Endothelial cell of umbilical vein (primary cell): ENCODE results near the gene ZBTB21. TPM values are rescaled to one million over a fixed set of nuclear protein-coding genes. Genes with fewer than 3 reads are reported as not detected.

Experiments used
- BruUV-seq: library from RNA; stranded (reverse); fragments of 400-500 nt; replicated peaks from 2 replicates; lab custom pipeline; 2021; lab: Mats Ljungman, UMichigan
- CTCF ChIA-PET: fragments of 300-600, 350-600 bp; sonication (Branson Sonifier 250); formaldehyde crosslinking; loops from one replicate; lab custom pipeline; 2021; ENCODE audit warnings: antibody characterized with exemption, inconsistent platforms; lab: Charles Lee
- POLR2A ChIA-PET: fragments of 300-600, 350-600 bp; sonication (Branson Sonifier 250); formaldehyde crosslinking; loops from one replicate; lab custom pipeline; 2021; ENCODE audit warnings: antibody characterized with exemption, inconsistent platforms; lab: Charles Lee
- DNase-seq: peaks from one replicate; pipeline ENCODE4 v3.0.0-alpha.2; 2011; ENCODE audit warnings: low read depth, low spot score
- FAIRE-seq: peaks from 2 replicates; lab custom pipeline; 2011; peaks lifted over from hg19 to GRCh38; lab: Jason Lieb, UNC
- H2AFZ ChIP-seq: 2 replicates; pipeline ENCODE4 v1.6.0; 2012; ENCODE audit warnings: low read depth, low read length, control low read depth, inconsistent platforms
- H3K27ac ChIP-seq: 2 replicates; pipeline ENCODE4 v1.5.1; 2011; ENCODE audit warnings: low read depth, mild to moderate bottlenecking, control low read depth, low read length, moderate library complexity; ENCODE audit not compliant: insufficient read depth
- H3K27me3 ChIP-seq, 2 experiments: 2 replicates each; pipeline versions ENCODE4 v1.6.0 to v1.6.1; 2011; ENCODE audit warnings: low read length in 2 of 2, mixed read lengths in 1 of 2; ENCODE audit not compliant: control insufficient read depth in 2 of 2, insufficient read depth in 2 of 2
- H3K36me3 ChIP-seq, 2 experiments: 2 replicates in 1 of 2; 3 replicates in 1 of 2; pipeline ENCODE4 v1.5.1; 2011; ENCODE audit warnings: low read length in 2 of 2, mild to moderate bottlenecking in 1 of 2, moderate library complexity in 1 of 2; ENCODE audit not compliant: control insufficient read depth in 2 of 2, insufficient read depth in 2 of 2; ENCODE audit errors: extremely low read depth in 1 of 2
- H3K4me1 ChIP-seq: 3 replicates; pipeline ENCODE4 v1.5.1; 2011; ENCODE audit warnings: mild to moderate bottlenecking, low read length; ENCODE audit not compliant: control insufficient read depth, insufficient read depth; ENCODE audit errors: extremely low read depth
- H3K4me2 ChIP-seq: 2 replicates; pipeline ENCODE4 v1.6.1; 2011; ENCODE audit warnings: low read length, control low read depth, mixed read lengths; ENCODE audit not compliant: insufficient read depth
- H3K4me3 ChIP-seq, 3 experiments: fragments of 200-600 bp in 1 of 3; sonication (generic), shearing (Covaris generic) in 1 of 3; replicated peaks in 1 of 3; 2 replicates each; pipeline ENCODE4 v1.5.1; 2011 to 2016; ENCODE audit warnings: control low read depth in 3 of 3, low read length in 3 of 3, mild to moderate bottlenecking in 2 of 3, inconsistent platforms in 1 of 3, low read depth in 1 of 3, moderate library complexity in 1 of 3; ENCODE audit not compliant: insufficient read depth in 1 of 3
- H3K79me2 ChIP-seq: 2 replicates; pipeline ENCODE4 v1.6.0; 2012; ENCODE audit warnings: low read length, inconsistent platforms; ENCODE audit not compliant: control insufficient read depth, insufficient read depth
- H3K9ac ChIP-seq: replicated peaks from 2 replicates; pipeline ENCODE3; 2011; ENCODE audit warnings: low read length, control low read depth; ENCODE audit not compliant: insufficient read depth; ENCODE audit errors: extremely low read depth
- H3K9me1 ChIP-seq: replicated peaks from 3 replicates; pipeline ENCODE4 v1.6.0; 2011; ENCODE audit warnings: mild to moderate bottlenecking, low read length; ENCODE audit not compliant: control insufficient read depth, insufficient read depth; ENCODE audit errors: extremely low read depth
- H3K9me3 ChIP-seq: replicated peaks from 2 replicates; pipeline ENCODE4 v1.5.1; 2012; ENCODE audit warnings: low read length, inconsistent platforms; ENCODE audit not compliant: control insufficient read depth, insufficient read depth
- H4K20me1 ChIP-seq: replicated peaks from 2 replicates; pipeline ENCODE3; 2011; ENCODE audit warnings: mild to moderate bottlenecking, low read length; ENCODE audit not compliant: control insufficient read depth, insufficient read depth; ENCODE audit errors: extremely low read depth
- CTCF ChIP-seq, 2 donors: IDR thresholded peaks; 1 replicate in 1 of 2; 2 replicates in 1 of 2; pipeline ENCODE4 v1.5.1; 2011; ENCODE audit warnings: low read length in 2 of 2, mild to moderate bottlenecking in 2 of 2, moderate library complexity in 2 of 2, control low read depth in 1 of 2, inconsistent platforms in 1 of 2, low read depth in 1 of 2; ENCODE audit not compliant: insufficient read depth in 1 of 2; ENCODE audit errors: extremely low read depth in 1 of 2
- FOS ChIP-seq: IDR thresholded peaks from 2 replicates; pipeline ENCODE4 v1.6.1; 2011; ENCODE audit warnings: mild to moderate bottlenecking, low read length, moderate library complexity, borderline replicate concordance; ENCODE audit not compliant: insufficient read depth
- GATA2 ChIP-seq: IDR thresholded peaks from 2 replicates; pipeline ENCODE4 v1.7.0; 2011; ENCODE audit warnings: low read depth, mild to moderate bottlenecking, moderate library complexity, mixed read lengths, low read length; ENCODE audit not compliant: insufficient read length, insufficient read depth
- MAX ChIP-seq: IDR thresholded peaks from 2 replicates; pipeline ENCODE4 v1.6.1; 2011; ENCODE audit not compliant: insufficient read depth, insufficient read length
- POLR2AphosphoS5 ChIP-seq: IDR thresholded peaks from 2 replicates; pipeline ENCODE4 v1.6.1; 2012; ENCODE audit warnings: low read depth, mild to moderate bottlenecking, control low read depth, low read length, moderate library complexity; ENCODE audit not compliant: insufficient read depth
- dilution Hi-C: fragments of 300-500 bp; cut with MboI; formaldehyde crosslinking; loops from one replicate; pipeline ENCODE4 v1.15.0; 2019; ENCODE audit warnings: low sequenced_read_pairs; ENCODE audit not compliant: extremely low pct_ligation_motif_present
- intact Hi-C: fragments of 100-400 bp; cut with micrococcal nuclease; formaldehyde crosslinking; loops from one replicate; pipeline ENCODE4 v1.10.0; 2022
- polyA plus RNA-seq, 4 experiments: library from polyadenylated mRNA; depleted of rRNA in 3 of 4; stranded (reverse) in 3 of 4; unstranded in 1 of 4; fragments of >200 nt; gene quantifications; 2 replicates each; pipeline versions ENCODE4 v1.2.1 to v1.2.3, GENCODE V29; 2011 to 2012; ENCODE audit warnings: missing spikeins in 1 of 4
- total RNA-seq: library from RNA; stranded (reverse); gene quantifications from 2 replicates; pipeline ENCODE4 v1.2.3, GENCODE V29; 2021

The ZBTB21 gene
- total and polyA plus RNA-seq, 2 donors (not counting 3 experiments of a cell fraction or from before 2014, with no cell fraction given): 2.8 to 12.4 TPM

- dilution Hi-C loops (no loop called here), intact Hi-C loops (loop anchor here (5.0 kb wide), 1 partner anchor 38 kb away; no protein-coding TSS in a partner anchor)
- FAIRE-seq (no peak), DNase-seq (no peak)
- no peaks in the 10 kb centered on the region for H3K27me3 ChIP-seq
- H3K9me3 ChIP-seq: no peaks in the 10 kb centered on the region
- ChIA-PET POLR2A (no interaction called here), CTCF (no interaction called here)
- peaks cover 33% of the 10 kb centered on the region for H3K4me1 ChIP-seq
- H3K4me3 ChIP-seq: no peak overlapping the region
- H3K9ac ChIP-seq: no peak overlapping the region
- H3K27ac ChIP-seq: no peak overlapping the region
- no peaks in the 10 kb centered on the region for H4K20me1 ChIP-seq
- no peak overlapping the region for H2AFZ ChIP-seq
- TF ChIP-seq CTCF (IDR thresholded peaks at IDR 0.05; ENCODE audit: extremely low read depth in 1 of 2, insufficient read depth in 1 of 2, low read depth in 1 of 2, low read length in 2 of 2) (no peak), POLR2AphosphoS5 (no peak), FOS (no peak)
- H3K9me1 ChIP-seq: no peaks in the 10 kb centered on the region
- no peaks in the 10 kb centered on the region for H3K79me2 ChIP-seq
- no peaks in the 10 kb centered on the region for H3K36me3 ChIP-seq
- no TSS peak for BruUV-seq
- no peak overlapping the region for H3K4me2 ChIP-seq
These were observed 45.3 kb upstream of the ZBTB21 start for GRCh38 chr21:42055425-42055824.

DNA sequence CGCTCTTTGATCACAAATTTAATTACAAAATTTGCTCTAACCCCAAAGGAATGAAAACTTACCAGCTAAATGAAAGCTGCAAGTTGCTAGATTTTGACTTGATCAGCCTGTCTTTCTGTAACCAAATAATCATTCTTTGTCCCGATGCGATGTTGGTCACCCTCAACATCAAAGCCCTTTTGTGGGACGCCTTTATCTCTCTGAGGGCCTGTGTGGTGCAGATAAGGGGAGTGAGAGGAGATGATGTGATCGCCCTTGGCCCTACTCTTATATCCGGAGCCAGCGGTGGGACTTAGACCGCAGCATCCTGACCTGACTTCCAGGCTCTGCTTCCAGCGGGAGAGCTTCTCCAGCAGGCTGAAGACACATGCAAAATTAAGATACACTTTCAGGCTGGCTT is 41.6 kb upstream of the ZBTB21 start:
- FAIRE-seq (peak; percentile 56), DNase-seq (peak; percentile 34)
- Histone ChIP-seq H3K9ac (no peak overlapping the region), H3K4me3 (no peak overlapping the region), H3K27ac (no peak overlapping the region), H3K79me2 (no peaks in the 10 kb centered on the region), H3K9me1 (no peaks in the 10 kb centered on the region), H2AFZ (no peak overlapping the region), H3K36me3 (no peaks in the 10 kb centered on the region), H3K27me3 (no peaks in the 10 kb centered on the region), H3K4me2 (peak overlapping the region; percentile 38), H3K4me1 (peaks cover 26% of the 10 kb centered on the region), H4K20me1 (no peaks in the 10 kb centered on the region), H3K9me3 (no peaks in the 10 kb centered on the region)
- no TSS peak for BruUV-seq
- CTCF ChIA-PET: no interaction called here
- POLR2A ChIA-PET: no interaction called here
- dilution Hi-C loops: no loop called here
- intact Hi-C loops: no loop called here
- no peak for TF ChIP-seq MAX
- TF ChIP-seq GATA2: peak; percentile 97
- TF ChIP-seq FOS: peak; percentile 60
- peak; percentile 68 for TF ChIP-seq POLR2AphosphoS5
- TF ChIP-seq CTCF (IDR thresholded peaks at IDR 0.05; ENCODE audit: extremely low read depth in 1 of 2, insufficient read depth in 1 of 2, low read depth in 1 of 2, low read length in 2 of 2): no peak
